WTC11 (cell line): ENCODE results near the gene MANSC1. TPM values are rescaled to one million over a fixed set of nuclear protein-coding genes. Genes with fewer than 3 reads are reported as not detected.

Experiments
- ATAC-seq: fragments of 200-7000 bp; cut with Tn5 transposase; 2 replicates; pipeline ENCODE4 v1.10.0; 2021; ENCODE audit warnings: mild to moderate bottlenecking, moderate library complexity
- Bru-seq: library from RNA; stranded (reverse); fragments of 400-500 nt; gene quantifications from one replicate; lab custom pipeline; 2021; lab: Mats Ljungman, UMichigan
- CTCF ChIA-PET: fragments of 300-600 bp; sonication (Branson Sonifier 250); formaldehyde crosslinking; loops from one replicate; lab custom pipeline; 2021; ENCODE audit warnings: antibody characterized with exemption; lab: Charles Lee
- POLR2A ChIA-PET: fragments of 350-600 bp; sonication (Branson Sonifier 250); formaldehyde crosslinking; loops from one replicate; lab custom pipeline; 2021; ENCODE audit warnings: antibody characterized with exemption; lab: Charles Lee
- DNase-seq: peaks from one replicate; pipeline ENCODE4 v3.0.0; 2021; ENCODE audit warnings: low spot score
- H3K27ac Mint-ChIP-seq: 2 replicates; pipeline ENCODE4 v1.8.0; 2021; ENCODE audit warnings: mixed read lengths
- H3K27me3 Mint-ChIP-seq: 2 replicates; pipeline ENCODE4 v1.8.0; 2021; ENCODE audit warnings: low read depth, mild to moderate bottlenecking, moderate library complexity, mixed read lengths
- H3K36me3 Mint-ChIP-seq: 2 replicates; pipeline ENCODE4 v1.8.0; 2021; ENCODE audit warnings: mixed read lengths
- H3K4me1 Mint-ChIP-seq: 2 replicates; pipeline ENCODE4 v1.8.0; 2022; ENCODE audit warnings: mixed read lengths
- H3K4me3 Mint-ChIP-seq: 2 replicates; pipeline ENCODE4 v1.8.0; 2021; ENCODE audit warnings: mild to moderate bottlenecking, moderate library complexity, mixed read lengths
- H3K9me3 Mint-ChIP-seq: 2 replicates; pipeline ENCODE4 v1.8.0; 2021; ENCODE audit warnings: mixed read lengths
- CTCF ChIP-seq: fragments of 200-600 bp; IDR thresholded peaks from 2 replicates; pipeline ENCODE4 v1.8.0; 2022; ENCODE audit warnings: antibody characterized with exemption
- EMX1 ChIP-seq: fragments of 250-450 bp; sonication (Bioruptor Pico); IDR thresholded peaks from 2 replicates; pipeline ENCODE4 v1.8.0; 2021; ENCODE audit warnings: mild to moderate bottlenecking
- ERG ChIP-seq: fragments of 250-450 bp; sonication (Bioruptor Pico); IDR thresholded peaks from 2 replicates; pipeline ENCODE4 v1.8.0; 2021; ENCODE audit warnings: mild to moderate bottlenecking
- GRHL2 ChIP-seq: fragments of 250-450 bp; sonication (Bioruptor Pico); IDR thresholded peaks from 2 replicates; pipeline ENCODE4 v1.8.0; 2022; ENCODE audit warnings: mild to moderate bottlenecking, moderate library complexity; ENCODE audit not compliant: insufficient replicate concordance, severe bottlenecking
- IRF1 ChIP-seq: sonication (generic); formaldehyde crosslinking; IDR thresholded peaks from 2 replicates; pipeline ENCODE4 v1.8.0; 2023; ENCODE audit warnings: missing genetic modification reagents
- JAZF1 ChIP-seq: fragments of 250-450 bp; sonication (Bioruptor Pico); IDR thresholded peaks from 2 replicates; pipeline ENCODE4 v1.9.0; 2021; ENCODE audit warnings: moderate library complexity, mild to moderate bottlenecking, inconsistent platforms
- JUN ChIP-seq: sonication (generic); formaldehyde crosslinking; IDR thresholded peaks from 2 replicates; pipeline ENCODE4 v1.8.0; 2023; ENCODE audit warnings: mild to moderate bottlenecking, missing genetic modification reagents
- OVOL2 ChIP-seq: fragments of 250-450 bp; sonication (Bioruptor Pico); IDR thresholded peaks from 2 replicates; pipeline ENCODE4 v1.9.0; 2021; ENCODE audit warnings: mild to moderate bottlenecking, borderline replicate concordance
- PRRX2 ChIP-seq: fragments of 250-450 bp; sonication (Bioruptor Pico); IDR thresholded peaks from 2 replicates; pipeline ENCODE4 v1.8.0; 2021; ENCODE audit warnings: mild to moderate bottlenecking
- RELA ChIP-seq: sonication (generic); formaldehyde crosslinking; IDR thresholded peaks from 2 replicates; pipeline ENCODE4 v1.8.1; 2022; ENCODE audit warnings: missing genetic modification reagents, mild to moderate bottlenecking, borderline replicate concordance
- TEAD1 ChIP-seq: sonication (generic); formaldehyde crosslinking; IDR thresholded peaks from 2 replicates; pipeline ENCODE4 v1.8.0; 2022; ENCODE audit warnings: mild to moderate bottlenecking, missing genetic modification reagents
- ZBTB43 ChIP-seq: sonication (generic); formaldehyde crosslinking; IDR thresholded peaks from 2 replicates; pipeline ENCODE4 v1.8.1; 2023; ENCODE audit warnings: mild to moderate bottlenecking, missing genetic modification reagents
- ZNF219 ChIP-seq: sonication (generic); formaldehyde crosslinking; IDR thresholded peaks from 2 replicates; pipeline ENCODE4 v1.8.0; 2023; ENCODE audit warnings: missing genetic modification reagents, mild to moderate bottlenecking, borderline replicate concordance
- ZNF423 ChIP-seq: fragments of 250-450 bp; sonication (Bioruptor Pico); IDR thresholded peaks from 2 replicates; pipeline ENCODE4 v2.1.2; 2022; ENCODE audit warnings: mild to moderate bottlenecking, moderate library complexity
- ZSCAN18 ChIP-seq: fragments of 250-450 bp; sonication (Bioruptor Pico); IDR thresholded peaks from 2 replicates; pipeline ENCODE4 v2.1.2; 2022; ENCODE audit warnings: mild to moderate bottlenecking, moderate library complexity
- long read RNA-seq, 3 experiments: library from RNA in 1 of 3; library from capped mRNA in 1 of 3; library from polyadenylated mRNA in 1 of 3; unstranded in 2 of 3; stranded (forward) in 1 of 3; transcript quantifications; one replicate each; pipeline ENCODE4 v2.0.0, GENCODE V29; 2021
- total RNA-seq: library from RNA; stranded (reverse); gene quantifications from 3 replicates; pipeline ENCODE4 v1.2.3, GENCODE V29; 2021
- TF ChIP-seq, protein P1 (sequence below): fragments of 250-450 bp; sonication (Bioruptor Pico); IDR thresholded peaks from 2 replicates; pipeline ENCODE4 v1.9.0; 2021; ENCODE audit warnings: mild to moderate bottlenecking, borderline replicate concordance
- TF ChIP-seq, protein P2 (sequence below): sonication (generic); formaldehyde crosslinking; IDR thresholded peaks from 2 replicates; pipeline ENCODE4 v1.8.0; 2022; ENCODE audit warnings: mild to moderate bottlenecking, missing genetic modification reagents
- TF ChIP-seq, protein P3 (sequence below): sonication (generic); formaldehyde crosslinking; IDR thresholded peaks from 2 replicates; pipeline ENCODE4 v1.8.1; 2023; ENCODE audit warnings: mild to moderate bottlenecking, missing genetic modification reagents, moderate library complexity
- TF ChIP-seq, protein P4 (sequence below): sonication (generic); formaldehyde crosslinking; IDR thresholded peaks from 2 replicates; pipeline ENCODE4 v1.8.1; 2022; ENCODE audit warnings: missing genetic modification reagents, borderline replicate concordance

Gene MANSC1
- total RNA-seq (6.8 to 10.7 TPM (median 10.6 TPM) in 3 replicates), Bru-seq, nascent RNA (percentile 49 among the genes with signal in this experiment)
- long read RNA-seq, experiment 1, full-length matches to known transcripts: 21 of 22 reads
- long read RNA-seq, experiment 1, partial matches to known transcripts: 0 of 22 reads
- long read RNA-seq, experiment 1, other reads (novel, unspliced or antisense): 1 of 22 reads
- long read RNA-seq, experiment 2, full-length matches to known transcripts: 4 of 13 reads
- long read RNA-seq, experiment 2, partial matches to known transcripts: 1 of 13 reads
- long read RNA-seq, experiment 2, other reads (novel, unspliced or antisense): 8 of 13 reads
- long read RNA-seq, experiment 3, full-length matches to known transcripts: 1 of 1 reads
- long read RNA-seq, experiment 3, partial matches to known transcripts: 0 of 1 reads
- long read RNA-seq, experiment 3, other reads (novel, unspliced or antisense): 0 of 1 reads

GRCh38 chr12:12349711-12350665, at the start of gene MANSC1:
MANSC1 (minus strand) TSS chr12:12350242; CDS start chr12:12343314, 6,928 bp downstream.
- peak; percentile 71 for DNase-seq
- peak within 1 kb of the TSS; percentile 70 for H3K4me3 Mint-ChIP-seq
- H3K36me3 Mint-ChIP-seq: peaks cover 12% of the 10 kb centered on the region
- ATAC-seq: peak; percentile 92
- H3K9me3 Mint-ChIP-seq: peaks cover 17% of the 10 kb centered on the region
- H3K27me3 Mint-ChIP-seq: peaks cover 11% of the 10 kb centered on the region
- no peak within 1 kb of the TSS for H3K27ac Mint-ChIP-seq
- H3K4me1 Mint-ChIP-seq: peaks cover 24% of the 10 kb centered on the region
- POLR2A ChIA-PET: interaction anchor here (0.5 to 1.8 kb wide), 6 partner anchors 21 to 386 kb away, joined by 3 to 5 read pairs (median 4); partner anchors contain the start of gene CDKN1B
- CTCF ChIA-PET: interaction anchor here (0.5 to 2.4 kb wide), 28 partner anchors 9 to 387 kb away, joined by 3 to 11 read pairs (median 4); partner anchors contain the start of gene BCL2L14
- TF ChIP-seq ERG (CRISPR knock-in tag) (no peak), TEAD1 (CRISPR knock-in tag) (no peak), OVOL2 (CRISPR knock-in tag) (no peak), GRHL2 (CRISPR knock-in tag) (no peak), ZBTB43 (CRISPR knock-in tag) (0 out of 2 replicates have a peak, but pooled peaks have one; percentile 64), PRRX2 (CRISPR knock-in tag) (no peak), CTCF (0 out of 2 replicates have a peak, but pooled peaks have one; percentile 25), ZNF219 (CRISPR knock-in tag) (0 out of 2 replicates have a peak, but pooled peaks have one; percentile 21), EMX1 (CRISPR knock-in tag) (no peak), RELA (CRISPR knock-in tag) (peak; percentile 19; the same call in 1 of the 2 replicates), JAZF1 (no peak), IRF1 (no peak), JUN (CRISPR knock-in tag) (no peak), ZNF423 (no peak), ZSCAN18 (CRISPR knock-in tag) (no peak)
- TF ChIP-seq, protein P1, sequence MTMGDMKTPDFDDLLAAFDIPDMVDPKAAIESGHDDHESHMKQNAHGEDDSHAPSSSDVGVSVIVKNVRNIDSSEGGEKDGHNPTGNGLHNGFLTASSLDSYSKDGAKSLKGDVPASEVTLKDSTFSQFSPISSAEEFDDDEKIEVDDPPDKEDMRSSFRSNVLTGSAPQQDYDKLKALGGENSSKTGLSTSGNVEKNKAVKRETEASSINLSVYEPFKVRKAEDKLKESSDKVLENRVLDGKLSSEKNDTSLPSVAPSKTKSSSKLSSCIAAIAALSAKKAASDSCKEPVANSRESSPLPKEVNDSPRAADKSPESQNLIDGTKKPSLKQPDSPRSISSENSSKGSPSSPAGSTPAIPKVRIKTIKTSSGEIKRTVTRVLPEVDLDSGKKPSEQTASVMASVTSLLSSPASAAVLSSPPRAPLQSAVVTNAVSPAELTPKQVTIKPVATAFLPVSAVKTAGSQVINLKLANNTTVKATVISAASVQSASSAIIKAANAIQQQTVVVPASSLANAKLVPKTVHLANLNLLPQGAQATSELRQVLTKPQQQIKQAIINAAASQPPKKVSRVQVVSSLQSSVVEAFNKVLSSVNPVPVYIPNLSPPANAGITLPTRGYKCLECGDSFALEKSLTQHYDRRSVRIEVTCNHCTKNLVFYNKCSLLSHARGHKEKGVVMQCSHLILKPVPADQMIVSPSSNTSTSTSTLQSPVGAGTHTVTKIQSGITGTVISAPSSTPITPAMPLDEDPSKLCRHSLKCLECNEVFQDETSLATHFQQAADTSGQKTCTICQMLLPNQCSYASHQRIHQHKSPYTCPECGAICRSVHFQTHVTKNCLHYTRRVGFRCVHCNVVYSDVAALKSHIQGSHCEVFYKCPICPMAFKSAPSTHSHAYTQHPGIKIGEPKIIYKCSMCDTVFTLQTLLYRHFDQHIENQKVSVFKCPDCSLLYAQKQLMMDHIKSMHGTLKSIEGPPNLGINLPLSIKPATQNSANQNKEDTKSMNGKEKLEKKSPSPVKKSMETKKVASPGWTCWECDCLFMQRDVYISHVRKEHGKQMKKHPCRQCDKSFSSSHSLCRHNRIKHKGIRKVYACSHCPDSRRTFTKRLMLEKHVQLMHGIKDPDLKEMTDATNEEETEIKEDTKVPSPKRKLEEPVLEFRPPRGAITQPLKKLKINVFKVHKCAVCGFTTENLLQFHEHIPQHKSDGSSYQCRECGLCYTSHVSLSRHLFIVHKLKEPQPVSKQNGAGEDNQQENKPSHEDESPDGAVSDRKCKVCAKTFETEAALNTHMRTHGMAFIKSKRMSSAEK: no peak
- TF ChIP-seq, protein P2, sequence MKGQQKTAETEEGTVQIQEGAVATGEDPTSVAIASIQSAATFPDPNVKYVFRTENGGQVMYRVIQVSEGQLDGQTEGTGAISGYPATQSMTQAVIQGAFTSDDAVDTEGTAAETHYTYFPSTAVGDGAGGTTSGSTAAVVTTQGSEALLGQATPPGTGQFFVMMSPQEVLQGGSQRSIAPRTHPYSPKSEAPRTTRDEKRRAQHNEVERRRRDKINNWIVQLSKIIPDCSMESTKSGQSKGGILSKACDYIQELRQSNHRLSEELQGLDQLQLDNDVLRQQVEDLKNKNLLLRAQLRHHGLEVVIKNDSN (CRISPR knock-in tag): peak; percentile 65; the same call in 1 of the 2 replicates
- TF ChIP-seq, protein P3, sequence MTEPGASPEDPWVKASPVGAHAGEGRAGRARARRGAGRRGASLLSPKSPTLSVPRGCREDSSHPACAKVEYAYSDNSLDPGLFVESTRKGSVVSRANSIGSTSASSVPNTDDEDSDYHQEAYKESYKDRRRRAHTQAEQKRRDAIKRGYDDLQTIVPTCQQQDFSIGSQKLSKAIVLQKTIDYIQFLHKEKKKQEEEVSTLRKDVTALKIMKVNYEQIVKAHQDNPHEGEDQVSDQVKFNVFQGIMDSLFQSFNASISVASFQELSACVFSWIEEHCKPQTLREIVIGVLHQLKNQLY (CRISPR knock-in tag): no peak
- TF ChIP-seq, protein P4, sequence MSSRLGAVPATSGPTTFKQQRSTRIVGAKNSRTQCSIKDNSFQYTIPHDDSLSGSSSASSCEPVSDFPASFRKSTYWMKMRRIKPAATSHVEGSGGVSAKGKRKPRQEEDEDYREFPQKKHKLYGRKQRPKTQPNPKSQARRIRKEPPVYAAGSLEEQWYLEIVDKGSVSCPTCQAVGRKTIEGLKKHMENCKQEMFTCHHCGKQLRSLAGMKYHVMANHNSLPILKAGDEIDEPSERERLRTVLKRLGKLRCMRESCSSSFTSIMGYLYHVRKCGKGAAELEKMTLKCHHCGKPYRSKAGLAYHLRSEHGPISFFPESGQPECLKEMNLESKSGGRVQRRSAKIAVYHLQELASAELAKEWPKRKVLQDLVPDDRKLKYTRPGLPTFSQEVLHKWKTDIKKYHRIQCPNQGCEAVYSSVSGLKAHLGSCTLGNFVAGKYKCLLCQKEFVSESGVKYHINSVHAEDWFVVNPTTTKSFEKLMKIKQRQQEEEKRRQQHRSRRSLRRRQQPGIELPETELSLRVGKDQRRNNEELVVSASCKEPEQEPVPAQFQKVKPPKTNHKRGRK (CRISPR knock-in tag): no peak
